SH-SY5Y (cell line): ENCODE data around the gene PCGF6.

Source experiments
- GATA2 ChIP-seq: IDR thresholded peaks from 2 replicates; pipeline ENCODE4 v1.6.1; 2011; ENCODE audit warnings: mild to moderate bottlenecking, low read depth, low read length
- GATA3 ChIP-seq: IDR thresholded peaks from 2 replicates; pipeline ENCODE4 v1.6.1; 2011; ENCODE audit warnings: low read depth, mild to moderate bottlenecking, low read length, moderate library complexity

The PCGF6 gene

GRCh38 chr10:103350517-103351260 lies at the start of gene PCGF6:
PCGF6 (minus strand) TSS chr10:103351140; CDS start chr10:103351066, 74 bp downstream.
- TF ChIP-seq GATA2 (no peak), GATA3 (no peak)

- no peak for TF ChIP-seq GATA3
- no peak for TF ChIP-seq GATA2
These were observed 46.4 kb upstream of the PCGF6 start for GRCh38 chr10:103397191-103397825.

GRCh38 chr10:103396789-103397087 lies 45.8 kb upstream of the PCGF6 start:
- no peak for TF ChIP-seq GATA2
- no peak for TF ChIP-seq GATA3

GRCh38 chr10:103396067-103396788 lies 45.3 kb upstream of the PCGF6 start, which contains the start of the genes ATP5MK and PDCD11:
ATP5MK (minus strand) TSS chr10:103396475; CDS start chr10:103392457, 4,018 bp downstream.
PDCD11 (plus strand) TSS chr10:103396626; CDS start chr10:103398427, 1,801 bp downstream.
- TF ChIP-seq GATA2 = no peak
- no peak for TF ChIP-seq GATA3

- TF ChIP-seq GATA2 (no peak), GATA3 (no peak)
These were observed 44.8 kb upstream of the PCGF6 start for GRCh38 chr10:103395754-103396066.

- no peak for TF ChIP-seq GATA3
- no peak for TF ChIP-seq GATA2
These were observed 43.2 kb upstream of the PCGF6 start for GRCh38 chr10:103394180-103394579.

- TF ChIP-seq GATA2 (no peak), GATA3 (no peak)
These were observed 31.8 kb upstream of the PCGF6 start for GRCh38 chr10:103382769-103383168.

GRCh38 chr10:103374263-103374662 lies 23.3 kb upstream of the PCGF6 start:
- TF ChIP-seq GATA3 = no peak
- no peak for TF ChIP-seq GATA2

- TF ChIP-seq GATA3 (no peak), GATA2 (no peak)
These were observed 22.6 kb upstream of the PCGF6 start for GRCh38 chr10:103373544-103373943.

- TF ChIP-seq GATA2 (no peak), GATA3 (no peak)
These were observed 17.0 kb upstream of the PCGF6 start, which contains the start of gene TAF5 for GRCh38 chr10:103367782-103368518. TAF5 (plus strand) TSS chr10:103367976; CDS start chr10:103367990, 14 bp downstream.

- no peak for TF ChIP-seq GATA3
- no peak for TF ChIP-seq GATA2
These were observed 16.4 kb upstream of the PCGF6 start for GRCh38 chr10:103367379-103367781.

- TF ChIP-seq GATA2 = no peak
These were observed 5.1 kb upstream of the PCGF6 start for GRCh38 chr10:103355906-103356599.

- TF ChIP-seq GATA2 (no peak), GATA3 (no peak)
These were observed 2.3 kb upstream of the PCGF6 start for GRCh38 chr10:103353281-103353680.

GRCh38 chr10:103350175-103350516 lies 794 bp downstream of the PCGF6 start:
- TF ChIP-seq GATA2 (no peak), GATA3 (no peak)

- TF ChIP-seq GATA3 (no peak), GATA2 (no peak)
These were observed 14.6 kb downstream of the PCGF6 start for GRCh38 chr10:103336370-103336769.
